ENCODE data around the gene CDK5RAP2.
A peak's percentile ranks its signal among the peaks of the same experiment; 100 is the strongest.
"Not testable (repeated sequence)": the region's sequence is repeated elsewhere in the genome, so short reads cannot be mapped to it uniquely, and the experiment has no call there.

The CDK5RAP2 gene

DNA sequence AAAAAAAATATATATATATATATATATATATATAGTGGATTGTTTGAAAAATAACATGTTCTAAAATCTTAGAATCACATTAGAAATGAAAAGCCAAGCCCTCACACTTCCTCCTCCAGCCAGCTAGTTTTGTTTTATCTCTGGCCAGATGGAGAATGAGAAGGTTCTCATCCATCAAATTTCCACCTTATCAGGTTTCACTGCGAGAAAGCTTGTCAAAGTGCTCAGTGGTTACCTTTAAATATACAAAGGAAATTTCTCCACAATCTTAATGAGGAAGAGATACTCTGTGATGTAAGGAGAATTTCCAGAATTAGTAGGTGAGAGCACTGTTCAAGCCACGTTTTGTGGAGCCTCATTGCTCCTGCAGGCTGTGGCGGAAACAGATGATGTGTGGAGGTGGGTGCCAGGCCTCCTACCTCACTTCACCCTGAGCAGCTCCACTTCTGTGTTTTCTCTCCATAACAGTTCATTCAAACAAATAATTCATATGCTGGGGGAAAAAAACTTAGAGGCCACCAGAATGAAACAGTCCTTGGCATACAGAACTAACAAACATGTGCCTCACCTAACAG, 71.9 kb downstream of the CDK5RAP2 start:
- no peak for DNase-seq

DNA sequence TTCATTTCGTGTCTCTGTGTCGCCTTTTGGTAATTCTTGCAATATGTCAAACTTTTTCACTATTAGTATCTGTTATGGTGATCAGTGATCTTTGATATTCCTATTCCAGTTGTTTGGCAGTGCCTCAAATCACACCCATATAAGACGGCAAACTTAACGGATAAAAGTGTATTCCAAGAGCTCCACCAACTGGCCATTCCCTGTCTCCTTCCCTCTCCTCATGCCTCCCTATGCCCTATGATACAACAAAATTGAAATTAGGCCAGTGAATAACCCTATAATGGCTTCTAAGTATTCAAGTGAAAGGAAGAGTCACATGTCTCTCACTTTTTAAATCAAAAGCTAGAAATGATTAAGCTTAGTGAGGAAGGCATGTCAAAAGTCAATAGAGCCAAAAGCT, 74.8 kb downstream of the CDK5RAP2 start:
- no peak for DNase-seq

DNA sequence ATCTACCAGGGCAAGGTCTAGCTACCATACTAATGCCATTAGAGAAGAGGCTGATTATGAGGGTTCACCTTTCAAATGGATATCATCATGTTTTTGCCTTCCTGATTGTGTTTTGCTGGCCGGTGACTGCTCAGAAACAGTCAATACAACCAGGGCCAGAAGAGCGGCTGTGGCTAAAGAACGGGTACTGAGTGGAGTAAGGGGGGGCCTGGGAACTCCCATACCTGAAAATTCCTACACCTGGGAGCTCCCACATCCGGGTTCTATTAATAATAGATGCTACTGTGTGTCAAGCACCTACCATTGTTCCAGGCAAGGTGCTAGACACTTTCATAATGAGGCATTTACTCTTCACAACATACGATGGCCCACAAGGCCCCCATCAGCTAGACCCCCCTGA, 79.2 kb downstream of the CDK5RAP2 start:
- DNase-seq: no peak

DNA sequence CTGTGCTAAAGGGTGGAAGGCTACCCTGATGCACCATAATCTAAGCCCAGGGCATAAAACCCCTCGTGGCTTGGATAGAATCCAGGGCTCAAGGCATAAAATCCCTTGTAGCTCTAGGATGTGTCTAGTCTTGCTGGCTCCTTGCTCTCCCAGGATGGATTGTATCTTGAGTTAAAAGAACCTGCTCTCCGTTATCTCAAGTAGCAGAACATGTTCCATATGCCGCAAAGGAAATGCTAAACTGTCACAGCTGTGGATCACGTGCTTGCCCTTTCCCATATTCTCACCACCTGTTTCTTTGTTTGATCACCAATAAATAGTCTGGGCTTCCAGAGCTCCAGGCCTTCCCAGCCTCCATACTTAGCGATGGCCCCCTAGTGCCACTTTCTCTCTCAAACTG, 82.1 kb downstream of the CDK5RAP2 start:
- not testable (repeated sequence) for DNase-seq

DNA sequence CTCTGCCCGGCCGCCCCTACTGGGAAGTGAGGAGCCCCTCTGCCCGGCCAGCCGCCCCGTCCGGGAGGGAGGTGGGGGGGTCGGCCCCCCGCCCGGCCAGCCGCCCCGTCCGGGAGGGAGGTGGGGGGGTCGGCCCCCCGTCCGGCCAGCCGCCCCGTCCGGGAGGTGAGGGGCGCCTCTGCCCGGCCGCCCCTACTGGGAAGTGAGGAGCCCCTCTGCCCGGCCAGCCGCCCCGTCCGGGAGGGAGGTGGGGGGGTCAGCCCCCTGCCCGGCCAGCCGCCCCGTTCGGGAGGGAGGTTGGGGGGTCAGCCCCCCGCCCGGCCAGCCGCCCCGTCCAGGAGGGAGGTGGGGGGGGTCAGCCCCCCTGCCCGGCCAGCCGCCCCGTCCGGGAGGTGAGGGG, 83.5 kb downstream of the CDK5RAP2 start:
- not testable (repeated sequence) for DNase-seq

DNA sequence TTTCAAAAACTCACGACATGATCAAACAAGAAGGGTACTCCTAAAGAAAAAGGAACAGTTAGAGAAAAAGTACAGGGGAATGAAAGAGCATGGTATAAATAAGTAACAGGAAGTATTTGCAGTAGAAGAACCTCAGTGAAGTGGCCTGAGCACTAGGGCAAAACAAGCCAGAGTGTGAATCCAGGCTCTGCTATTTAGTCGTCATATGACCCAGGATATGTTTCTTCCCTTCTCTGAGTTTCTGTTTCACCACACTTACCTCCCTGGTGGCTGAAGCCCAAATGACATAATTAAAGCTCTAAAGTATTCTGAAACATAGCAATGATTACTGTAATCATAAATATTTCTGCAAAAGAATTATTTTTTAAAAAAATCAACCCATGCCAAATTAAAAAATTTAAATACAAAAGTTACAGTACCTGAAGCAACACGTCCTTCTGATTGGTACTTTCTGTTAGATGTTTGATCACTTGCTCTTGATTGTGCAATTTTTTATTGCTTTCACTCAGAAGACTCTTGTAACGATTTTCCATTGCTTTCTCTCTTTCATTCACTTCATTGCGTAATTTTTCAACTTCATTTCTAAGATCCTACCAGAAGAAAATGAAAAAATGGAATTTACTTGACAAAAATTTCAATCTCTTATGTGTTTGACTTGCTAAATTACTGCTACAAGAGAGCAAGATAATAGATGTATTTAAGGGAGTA, 88.9 kb downstream of the CDK5RAP2 start:
- no peak for DNase-seq

DNA sequence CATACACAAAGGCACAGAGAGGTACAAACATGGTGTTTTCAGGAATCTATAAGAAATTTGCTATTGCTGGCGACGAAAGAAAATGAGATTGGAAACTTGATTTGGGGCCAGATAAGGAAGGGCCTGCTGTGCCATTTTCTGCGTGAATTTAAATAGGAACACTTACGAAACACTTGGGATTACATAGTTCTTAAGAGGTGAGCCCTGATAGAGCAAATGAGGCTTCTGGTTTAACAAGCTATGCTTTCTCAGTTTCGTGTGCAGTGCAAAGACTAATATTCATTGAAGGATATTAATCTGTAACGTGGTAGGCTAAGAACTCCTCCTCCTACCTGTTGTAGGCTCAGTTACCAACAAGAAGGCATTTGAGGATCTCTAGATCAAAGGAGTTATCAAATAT, 93.1 kb downstream of the CDK5RAP2 start:
- DNase-seq: no peak

DNA sequence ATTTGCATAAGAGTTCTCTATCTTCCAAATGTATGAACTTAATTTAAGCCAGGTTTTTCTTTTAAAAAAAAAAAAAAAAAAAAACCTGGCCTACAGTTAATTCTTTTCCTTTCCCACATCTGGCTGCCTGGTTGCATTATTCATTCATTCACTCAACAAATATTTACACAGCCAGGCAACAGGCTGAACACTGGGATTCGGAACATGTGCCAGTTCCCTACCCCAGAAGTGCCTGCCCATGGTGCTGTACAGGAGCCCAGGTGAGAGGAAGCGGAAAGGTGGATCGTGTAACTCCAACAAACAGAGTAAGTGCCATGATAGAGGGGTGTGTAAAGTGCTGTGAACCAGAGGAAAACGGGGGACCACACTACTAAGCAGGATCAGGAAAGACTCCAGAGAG, 93.6 kb downstream of the CDK5RAP2 start:
- no peak for DNase-seq

DNA sequence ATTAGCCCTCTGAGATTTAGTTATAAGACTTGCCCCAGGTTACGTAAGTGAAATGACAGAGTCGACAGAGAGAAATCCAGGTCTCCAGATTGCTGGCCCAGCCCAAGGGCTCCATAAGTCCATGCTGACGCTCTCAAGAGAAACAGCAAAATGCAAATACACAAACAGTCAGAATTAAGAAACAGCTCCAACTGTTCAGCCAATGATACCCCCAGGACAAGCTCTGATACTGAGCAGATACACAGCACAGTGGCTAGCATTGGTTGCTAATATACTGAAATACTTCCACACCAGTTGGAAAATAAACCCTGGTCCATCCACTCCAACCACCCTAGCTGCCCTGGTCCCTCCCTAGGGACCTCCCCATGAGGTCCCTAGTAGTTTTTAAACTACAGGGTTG, 94.2 kb downstream of the CDK5RAP2 start:
- DNase-seq: no peak

DNA sequence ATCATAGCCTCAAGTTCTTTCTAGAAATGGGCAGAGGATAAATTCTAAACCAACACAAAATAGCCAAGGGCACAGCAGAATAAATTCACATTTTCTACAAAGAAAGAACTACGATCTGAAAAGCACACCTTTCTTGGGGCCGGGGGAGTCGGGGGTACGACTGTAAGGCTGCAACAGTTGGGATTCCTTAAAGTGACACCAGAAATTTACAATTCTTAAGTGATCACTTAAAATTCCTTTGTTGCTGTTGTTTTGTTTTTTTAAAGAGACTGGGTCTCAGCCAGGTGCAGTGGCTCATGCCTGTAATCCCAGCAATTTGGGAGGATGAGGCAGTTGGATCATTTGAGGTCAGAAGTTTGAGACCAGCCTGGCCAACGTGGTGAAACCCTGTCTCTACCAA, 95.8 kb downstream of the CDK5RAP2 start:
- DNase-seq: no peak

DNA sequence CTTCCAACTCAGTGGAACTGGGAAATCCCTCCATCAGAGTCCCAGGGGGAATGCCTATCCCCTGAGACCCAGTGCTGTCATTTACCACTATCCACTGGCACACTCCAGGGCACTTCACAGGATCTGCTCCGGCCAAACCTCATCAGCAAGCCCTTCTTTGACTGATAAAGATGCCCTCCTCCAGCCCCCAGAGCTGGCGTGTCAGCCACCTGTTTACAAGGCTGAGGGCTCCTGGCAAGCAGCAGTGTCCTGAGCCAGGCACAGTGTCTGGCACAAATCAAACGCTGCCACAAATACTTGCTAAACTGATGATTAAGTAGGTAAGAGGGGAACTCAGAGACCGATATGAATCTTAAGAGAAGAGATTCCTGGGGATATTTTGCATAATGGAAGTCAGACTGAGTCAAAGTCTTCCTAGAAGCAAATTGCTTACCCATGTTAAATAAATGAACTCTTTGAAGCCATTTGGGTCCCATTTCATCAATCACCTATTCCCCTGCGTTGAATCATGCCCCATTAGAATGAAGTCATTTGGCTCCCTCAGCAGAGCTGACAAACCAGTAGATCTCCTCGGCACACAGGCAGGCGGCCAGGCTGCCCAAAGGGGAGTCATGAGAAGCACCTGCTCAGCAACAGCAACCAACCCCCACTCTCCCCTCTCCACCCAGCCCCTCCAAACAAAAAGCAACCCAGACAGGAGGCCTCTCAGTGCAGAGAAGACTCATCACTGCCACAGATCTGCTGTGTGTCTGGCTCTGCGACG, 97.4 kb downstream of the CDK5RAP2 start:
- no peak for DNase-seq

DNA sequence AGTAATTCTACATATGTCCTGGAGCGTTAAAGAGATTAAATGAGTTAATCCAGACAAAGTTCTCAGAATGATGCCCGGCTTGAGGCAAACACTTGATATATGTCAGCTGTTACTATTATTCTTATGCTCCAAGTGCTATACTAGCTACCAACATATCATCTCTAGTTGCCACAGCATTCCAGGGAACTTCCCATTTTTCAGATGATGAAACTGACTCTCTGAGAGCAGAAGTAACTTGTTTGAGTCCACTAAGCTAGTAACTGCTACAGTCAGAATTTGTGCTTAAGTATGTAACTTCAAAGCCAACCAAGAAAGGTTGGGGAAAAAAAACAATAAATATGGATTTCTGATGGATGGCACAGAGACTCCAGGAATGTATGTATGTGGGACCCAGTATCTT, 98.1 kb downstream of the CDK5RAP2 start:
- DNase-seq: no peak

DNA sequence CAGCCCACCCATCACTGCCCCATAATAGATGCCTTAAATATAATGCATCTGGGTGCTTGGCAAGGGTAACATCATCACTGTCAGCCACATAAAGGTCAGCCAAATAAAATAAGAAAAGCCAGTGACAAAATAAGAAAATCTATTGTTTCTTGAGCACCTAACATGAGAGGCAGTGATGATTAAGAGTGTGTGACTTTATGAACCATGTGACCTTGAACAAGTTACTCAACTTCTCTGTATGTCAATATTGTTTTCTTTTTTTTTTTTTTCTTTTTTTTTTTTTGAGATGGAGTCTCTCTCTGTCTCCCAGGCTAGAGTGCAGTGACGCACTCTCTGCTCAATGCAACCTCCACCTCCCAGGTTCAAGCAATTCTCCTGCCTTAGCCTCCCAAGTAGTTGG, 98.7 kb downstream of the CDK5RAP2 start:
- no peak for DNase-seq

DNA sequence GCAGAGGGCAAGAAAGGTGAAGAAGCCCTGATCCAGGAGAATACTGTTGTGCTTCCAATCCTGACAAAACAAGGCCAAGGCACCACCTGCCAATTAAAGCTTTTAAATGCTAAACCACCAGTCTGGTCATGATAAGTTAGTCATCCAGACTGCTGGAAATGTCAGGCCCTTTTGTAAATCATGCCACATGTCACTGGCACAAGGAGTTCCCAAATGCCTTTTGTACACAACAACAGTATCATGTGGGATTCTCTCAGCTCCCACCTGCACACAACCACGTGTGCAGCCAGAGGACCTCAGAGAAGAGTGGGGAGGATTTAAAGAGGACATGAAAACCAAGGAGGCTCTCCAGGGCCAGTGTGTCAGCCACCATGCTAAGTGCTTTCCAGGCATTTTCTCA, 99.3 kb downstream of the CDK5RAP2 start:
- DNase-seq: no peak

DNA sequence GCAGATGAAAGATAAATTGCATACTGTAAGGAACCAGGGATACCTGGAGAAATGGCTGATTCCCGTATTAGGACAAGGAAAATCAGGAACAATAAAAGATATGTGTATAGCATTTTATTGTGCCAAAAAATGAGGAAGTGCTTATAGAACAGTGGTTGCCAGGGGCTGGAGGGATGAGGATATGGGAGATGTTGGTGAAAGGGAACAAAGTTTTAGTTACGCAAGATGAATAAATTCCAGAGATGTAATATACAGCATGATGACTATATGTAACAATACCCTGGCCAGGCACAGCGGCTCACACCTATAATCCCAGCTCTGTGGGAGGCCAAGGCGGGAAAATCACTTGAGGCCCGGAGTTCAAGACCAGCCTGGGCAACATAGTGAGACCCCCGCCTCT, 101.8 kb downstream of the CDK5RAP2 start:
- DNase-seq: no peak

DNA sequence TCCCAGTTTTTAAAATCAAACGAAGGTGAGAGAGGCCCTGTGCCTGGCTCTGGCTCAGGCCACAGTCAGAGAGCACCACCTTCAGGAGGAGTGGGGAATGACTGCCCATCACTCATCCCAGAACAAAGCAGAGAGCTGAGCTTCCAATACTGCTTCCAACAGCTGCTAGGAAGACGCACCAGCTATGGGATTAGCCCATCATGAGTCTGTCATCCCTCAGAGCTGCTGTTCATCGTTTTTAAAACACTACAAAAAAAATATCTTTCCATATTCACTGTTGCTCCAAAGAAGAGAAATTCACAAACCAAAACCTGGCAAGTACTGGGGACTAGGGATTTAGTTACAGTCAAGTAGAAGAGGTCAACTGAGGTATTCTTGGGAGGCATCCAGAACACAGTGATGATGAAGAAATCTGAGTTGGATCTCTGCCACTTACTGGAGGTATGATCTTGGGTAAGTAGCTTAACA, 102.4 kb downstream of the CDK5RAP2 start:
- DNase-seq: peak; percentile 43

DNA sequence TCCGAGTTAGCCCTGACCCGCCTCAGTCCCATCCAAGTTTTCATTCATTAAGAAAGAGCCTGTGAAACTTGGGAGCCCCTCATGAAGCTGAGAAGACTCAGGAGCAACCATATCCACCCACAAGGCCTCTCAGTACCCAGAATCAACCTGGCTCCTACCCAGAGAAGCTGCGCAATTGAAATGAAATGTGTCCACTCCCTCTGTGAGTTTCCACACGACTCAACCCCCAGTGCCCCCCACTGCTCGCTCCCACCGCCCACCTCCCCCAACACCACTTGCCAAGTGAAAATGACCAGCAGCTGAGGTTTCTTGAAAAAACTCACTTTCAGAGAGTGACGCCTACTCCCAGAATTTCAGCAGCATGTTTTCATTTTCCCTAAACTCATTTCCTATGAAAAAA, 104.6 kb downstream of the CDK5RAP2 start:
- no peak for DNase-seq

DNA sequence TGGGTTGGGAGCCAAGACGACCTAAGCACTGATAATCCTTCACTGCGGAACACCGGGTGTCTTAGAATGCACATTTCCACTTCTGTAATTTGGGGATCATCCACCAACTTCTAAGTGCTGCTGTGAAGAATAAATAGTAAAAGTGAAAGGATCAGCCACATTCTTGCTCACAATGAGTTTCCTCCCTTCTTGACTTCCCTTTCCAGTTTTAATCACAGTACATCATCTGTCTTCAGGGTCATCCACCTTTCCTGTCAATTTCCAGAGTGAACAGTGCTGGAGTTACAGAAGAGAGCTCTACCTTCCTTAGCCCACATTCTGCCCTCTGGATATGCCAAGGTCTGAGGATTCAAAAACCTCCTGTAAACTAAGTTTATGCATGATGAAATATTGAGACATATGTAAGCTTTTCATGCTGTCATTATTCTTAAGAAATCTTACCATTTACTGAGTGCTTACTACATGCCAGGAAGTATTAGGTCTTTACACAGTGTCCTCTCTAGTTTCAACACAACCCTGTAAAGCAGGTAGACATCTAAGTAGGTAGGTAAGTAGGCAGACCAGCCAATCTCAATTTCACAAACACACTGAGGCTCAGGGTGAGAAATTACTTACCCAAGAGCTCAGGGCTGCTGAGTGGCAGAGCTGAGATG, 105.2 kb downstream of the CDK5RAP2 start:
- no peak for DNase-seq

DNA sequence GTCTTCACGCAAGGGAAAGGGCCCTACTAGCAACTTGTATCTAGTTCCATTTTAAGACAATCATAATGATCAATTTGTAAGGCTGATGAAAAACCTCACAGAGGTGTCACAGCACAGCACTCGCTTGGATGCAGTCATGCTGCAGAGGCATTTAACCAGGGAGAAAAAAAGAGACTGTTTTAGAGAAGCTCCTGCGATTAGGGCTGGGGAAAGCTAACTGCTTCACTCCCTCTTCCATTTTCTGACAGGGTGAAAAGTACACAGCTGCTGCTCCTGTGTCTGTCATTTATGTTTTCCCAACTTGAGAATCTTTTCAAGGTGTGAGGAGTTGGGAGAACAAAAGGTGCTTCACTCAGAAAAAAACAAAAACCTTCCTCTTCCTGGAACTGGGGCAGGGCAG, 106.4 kb downstream of the CDK5RAP2 start:
- DNase-seq: no peak

DNA sequence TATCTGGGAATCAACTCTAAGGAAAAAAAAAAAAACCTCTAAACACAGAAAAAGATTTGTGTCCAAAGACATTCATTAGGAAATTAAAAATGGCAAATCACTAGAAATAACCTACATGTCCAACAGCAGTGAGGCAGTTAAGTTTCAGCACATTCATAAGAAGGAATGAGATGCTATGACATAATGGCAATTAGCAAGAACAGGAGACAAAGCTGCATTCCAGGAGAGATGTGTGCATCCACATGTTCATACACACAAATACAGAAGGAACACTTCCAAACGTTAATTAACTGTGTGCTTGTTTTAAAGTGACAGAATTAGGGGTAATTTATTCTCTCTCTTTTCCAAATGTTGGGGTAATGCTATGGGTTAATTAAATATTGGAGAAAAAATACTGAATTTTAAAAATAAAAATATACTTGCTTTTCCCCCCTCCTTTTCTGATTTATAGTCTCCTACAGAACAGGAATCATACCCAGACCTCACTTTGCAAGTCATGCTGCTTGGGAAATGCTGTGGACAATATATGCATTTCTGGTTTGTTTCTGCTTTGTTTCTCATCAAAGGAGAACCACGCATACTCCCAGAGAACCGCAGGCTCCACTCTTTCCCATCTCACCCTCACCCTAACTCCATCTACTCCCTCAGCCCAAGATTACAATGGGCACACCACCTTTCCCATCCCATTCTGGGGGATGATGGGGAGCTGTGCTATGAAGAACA, 114.1 kb downstream of the CDK5RAP2 start:
- no peak for DNase-seq

DNA sequence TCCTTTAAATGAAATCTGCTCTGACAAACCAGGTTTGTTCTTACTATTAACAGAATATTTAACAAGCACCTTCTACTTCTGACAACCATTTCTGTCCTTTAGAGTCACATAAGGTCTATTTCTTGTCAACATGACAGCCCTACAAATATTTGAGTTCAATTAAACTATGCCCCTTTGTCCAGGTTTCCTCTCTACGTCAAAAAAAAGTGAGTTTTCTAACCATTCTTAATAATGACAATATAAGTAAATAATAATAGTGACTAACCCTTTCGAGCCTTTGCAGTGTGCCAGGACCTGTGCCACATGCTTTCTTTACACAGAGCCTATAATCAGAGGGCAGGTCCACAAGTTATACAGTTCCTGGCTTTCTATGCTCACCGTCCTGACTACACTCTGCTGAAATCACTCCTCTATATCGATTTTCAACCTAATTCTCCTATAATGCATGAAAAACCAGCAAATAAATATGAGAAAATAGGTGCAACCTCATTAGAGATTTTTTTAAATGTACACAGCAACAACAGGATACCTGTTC, 115.0 kb downstream of the CDK5RAP2 start:
- no peak for DNase-seq

DNA sequence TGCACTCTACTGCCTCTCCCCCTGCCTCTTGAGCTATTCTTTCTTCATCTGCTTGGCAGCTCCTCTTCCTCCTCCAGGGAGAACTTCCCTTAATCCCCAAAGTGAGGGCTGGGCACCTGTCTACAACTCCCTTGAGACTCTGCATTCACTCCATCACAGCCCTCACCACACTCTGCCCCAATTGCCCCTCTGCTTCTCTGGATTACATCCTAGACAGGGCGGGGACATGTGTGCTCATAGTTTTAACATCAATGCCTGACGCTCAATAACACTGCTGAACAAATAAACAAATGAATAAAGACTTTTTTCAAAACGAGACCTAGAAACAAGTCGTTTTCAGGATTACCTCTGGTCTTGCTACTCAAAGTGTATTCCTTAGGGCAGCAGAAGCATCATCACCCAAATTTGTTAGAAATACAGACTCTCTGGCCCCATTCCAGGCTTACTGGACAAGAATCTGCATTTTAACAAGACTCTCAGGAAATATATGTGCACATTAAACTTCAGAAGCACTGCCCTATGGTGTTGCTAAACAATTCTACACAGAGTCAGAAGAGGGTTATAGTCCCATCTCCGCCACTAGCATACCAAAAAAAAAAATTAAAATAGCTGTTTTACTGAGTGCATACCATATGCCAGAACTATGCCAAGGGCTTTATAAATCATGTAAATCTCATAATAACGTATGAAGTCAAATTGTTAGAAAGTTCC, 115.6 kb downstream of the CDK5RAP2 start:
- no peak for DNase-seq

Data from COR-L47 (cell line).